ENCODE data around the gene SLAIN1.

SLAIN1 gene

GRCh38 chr13:77714119-77714755 lies 16.8 kb downstream of the SLAIN1 start:
- DNase-seq, result no peak

DNA sequence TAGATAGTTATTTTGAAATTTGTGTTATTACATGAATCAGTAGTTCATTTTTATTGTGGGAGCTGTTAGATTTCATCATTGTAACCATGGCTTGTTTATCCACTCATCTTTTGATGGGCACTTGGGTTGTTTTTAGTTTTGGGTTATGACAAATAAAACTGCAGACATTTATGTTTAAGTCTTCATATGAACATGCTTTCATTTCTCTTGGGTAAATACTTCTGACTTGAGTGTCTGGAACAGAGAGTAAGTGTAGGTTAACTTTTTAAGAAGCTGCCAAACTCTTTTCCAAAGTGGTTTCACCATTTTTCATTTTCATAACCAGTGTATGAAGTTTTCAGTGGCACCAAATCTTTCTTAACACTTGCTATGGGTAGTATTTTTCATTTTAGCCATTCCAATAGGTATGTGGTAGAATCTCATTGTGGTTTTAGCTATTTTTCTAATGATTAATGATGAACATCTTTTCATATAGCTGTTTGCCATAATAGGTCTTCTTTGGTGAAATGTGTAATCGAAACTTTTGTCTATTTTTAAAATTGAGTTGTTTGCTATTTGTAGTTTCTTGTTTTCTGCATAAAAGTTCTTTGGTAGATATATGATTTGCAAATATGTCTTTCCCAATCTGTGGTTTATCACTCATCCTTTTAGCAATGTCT lies 17.9 kb downstream of the SLAIN1 start:
- no peak for DNase-seq

GRCh38 chr13:77716692-77717091 lies 19.2 kb downstream of the SLAIN1 start:
- no peak for DNase-seq

- DNase-seq, result no peak
Measured at GRCh38 chr13:77717508-77717907, 20.0 kb downstream of the SLAIN1 start.

GRCh38 chr13:77719128-77719527 lies 21.6 kb downstream of the SLAIN1 start:
- DNase-seq, result no peak

GRCh38 chr13:77720988-77721387 lies 23.5 kb downstream of the SLAIN1 start:
- no peak for DNase-seq

DNA sequence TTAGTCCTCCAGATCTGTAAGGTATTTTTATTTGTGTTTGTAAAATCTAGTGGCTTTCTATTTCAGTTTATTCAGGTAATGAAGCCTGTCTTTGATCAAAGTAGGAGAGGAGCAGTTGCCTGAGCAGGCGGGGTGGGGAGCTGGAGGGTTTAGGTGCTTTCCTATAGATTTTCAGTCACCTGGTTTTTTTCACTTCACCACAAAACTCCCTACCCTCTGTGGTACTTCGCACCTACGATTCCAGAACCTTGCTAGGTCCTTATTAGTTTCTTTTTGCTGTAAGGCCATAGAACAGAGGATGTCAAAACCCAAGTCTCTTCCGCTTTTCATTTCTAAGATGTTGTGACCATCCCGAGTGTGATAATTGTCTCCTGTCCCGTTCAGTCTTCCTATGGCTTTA lies 26.6 kb downstream of the SLAIN1 start:
- peak in 2 of 5 donors; percentile 9 to 38 for DNase-seq

- no peak for DNase-seq
Measured at GRCh38 chr13:77725071-77725470, 27.6 kb downstream of the SLAIN1 start.

GRCh38 chr13:77728265-77729125 lies 31.0 kb downstream of the SLAIN1 start:
- no peak for DNase-seq

- peak in 1 of 5 donors; percentile 86 for DNase-seq
Measured at GRCh38 chr13:77729502-77730221, 32.2 kb downstream of the SLAIN1 start.

- DNase-seq, result no peak
Measured at GRCh38 chr13:77730572-77730971, 33.1 kb downstream of the SLAIN1 start.

DNA sequence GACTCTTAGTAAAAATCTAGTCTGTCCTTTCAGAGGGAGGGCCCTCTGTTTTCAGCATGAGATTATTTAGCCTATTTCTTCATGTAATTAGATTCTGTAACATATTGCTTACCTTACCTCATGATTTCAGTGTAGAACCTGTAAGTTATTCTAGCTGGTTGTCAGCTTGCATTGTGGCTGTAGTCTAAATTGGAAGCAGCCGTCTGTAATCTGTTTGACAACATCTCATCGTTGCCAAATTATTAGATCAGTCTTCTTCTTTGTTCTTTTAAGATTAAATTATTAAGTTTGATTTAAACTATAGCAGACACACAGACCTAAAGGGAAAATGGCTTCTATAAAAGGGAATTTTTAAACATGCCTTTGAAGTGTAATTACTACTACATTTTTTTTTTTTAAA lies 34.8 kb downstream of the SLAIN1 start:
- no peak for DNase-seq

GRCh38 chr13:77733674-77734073 lies 36.2 kb downstream of the SLAIN1 start:
- DNase-seq, result no peak

- no peak for DNase-seq
Measured at GRCh38 chr13:77737583-77738200, 40.2 kb downstream of the SLAIN1 start.

GRCh38 chr13:77740097-77740735 lies 42.7 kb downstream of the SLAIN1 start:
- no peak for DNase-seq

DNA sequence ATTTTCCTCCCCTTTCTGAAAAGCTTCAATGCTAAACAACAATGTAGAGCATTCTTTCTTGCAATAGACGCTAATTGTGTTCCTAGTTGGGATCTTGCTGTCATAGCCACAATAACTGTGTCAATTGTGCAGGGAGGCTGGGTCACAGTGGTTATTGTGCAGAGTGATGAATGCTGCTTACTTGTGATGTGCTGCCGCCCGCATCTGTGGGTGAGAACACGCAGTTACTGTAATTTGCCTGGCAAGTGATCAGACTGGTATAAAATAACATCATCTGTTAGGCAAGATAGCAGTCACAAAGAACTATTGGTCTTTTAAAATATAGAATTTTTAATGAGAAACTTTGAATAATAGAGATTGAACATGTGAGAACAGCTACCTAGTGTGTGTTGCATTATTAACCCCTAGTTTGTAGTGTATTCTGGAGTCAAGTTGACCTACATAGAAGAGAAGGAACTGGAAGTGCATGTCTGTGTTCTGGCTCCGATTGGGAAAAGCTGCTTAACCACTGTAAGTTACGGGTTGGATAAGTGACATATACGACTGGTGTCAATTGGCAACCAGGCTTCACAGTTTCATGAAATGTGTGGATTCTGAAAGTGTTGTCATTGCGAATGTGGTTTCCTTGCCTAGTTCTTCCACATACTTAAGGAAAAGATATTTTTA lies 43.6 kb downstream of the SLAIN1 start:
- DNase-seq, result no peak

DNA sequence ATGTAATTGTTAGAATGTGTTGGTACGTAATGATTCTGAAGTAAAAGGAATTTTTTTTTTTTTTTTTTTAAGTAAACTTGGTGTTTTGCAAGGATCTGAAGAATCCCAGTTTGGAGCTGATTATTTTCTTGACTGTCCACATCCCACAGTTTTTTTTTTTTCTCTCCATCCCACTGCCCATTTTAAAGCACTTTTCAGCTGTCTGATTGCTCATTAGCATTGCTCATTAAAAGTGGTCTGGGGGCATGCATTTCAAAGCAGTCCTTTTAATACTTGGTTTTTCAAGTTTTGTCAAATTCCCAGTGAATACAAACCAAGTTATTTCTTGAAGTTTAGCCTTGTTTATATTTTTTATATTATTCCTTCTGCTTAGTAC lies 44.1 kb downstream of the SLAIN1 start:
- no peak for DNase-seq

- no peak for DNase-seq
Measured at GRCh38 chr13:77742801-77743200, 45.3 kb downstream of the SLAIN1 start.

DNA sequence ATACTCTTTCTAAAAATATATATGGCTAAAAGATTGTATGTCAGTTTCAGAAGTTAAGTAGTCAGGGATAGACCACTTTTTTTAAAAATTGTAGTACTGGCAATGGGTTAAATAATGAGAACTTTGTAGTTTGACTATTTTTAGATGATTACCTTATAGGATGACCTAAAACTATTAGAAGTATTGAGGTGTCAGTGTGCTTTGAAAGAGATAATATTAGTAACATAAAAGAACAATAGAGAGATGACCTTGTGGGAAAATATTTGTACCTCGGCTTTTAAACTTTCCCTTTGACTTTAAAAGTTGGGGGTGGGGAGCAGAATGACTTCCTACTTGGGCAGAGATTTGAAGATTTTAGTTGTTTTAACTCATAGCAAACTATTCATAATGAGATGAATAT lies 48.3 kb downstream of the SLAIN1 start:
- no peak for DNase-seq

DNA sequence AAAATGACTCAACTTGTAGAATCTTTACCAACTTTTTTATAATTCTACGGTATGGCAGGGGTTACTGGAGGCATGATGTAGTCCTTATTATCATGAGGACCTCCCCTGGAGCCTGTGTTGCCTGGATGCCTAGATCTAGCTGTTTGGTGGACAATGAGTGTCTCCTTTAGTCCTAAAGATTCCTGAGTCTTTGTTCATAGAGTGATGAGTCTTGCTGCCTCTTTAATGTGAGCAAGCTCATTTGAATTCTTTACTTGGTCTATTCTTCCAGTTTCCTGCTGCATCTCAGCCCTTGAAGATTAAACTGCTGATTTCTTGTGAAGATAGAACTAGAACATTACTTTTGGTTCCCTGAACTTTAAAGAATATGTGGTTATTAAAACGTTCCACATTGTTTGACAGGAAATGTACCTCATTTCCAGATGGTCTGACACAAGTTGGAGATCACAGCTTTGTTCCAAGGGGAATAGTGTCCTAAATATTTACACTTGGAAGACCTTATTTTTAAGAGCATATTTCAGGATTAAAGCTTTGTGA lies 51.9 kb downstream of the SLAIN1 start:
- DNase-seq, result no peak
